ELR (cell line): Measurements from ENCODE around the gene SCP2.
A peak's percentile ranks its signal among the peaks of the same experiment; 100 is the strongest.

ENCODE experiments used
- DNase-seq: peaks from one replicate; pipeline ENCODE4 v3.0.0-alpha.2; 2015; ENCODE audit warnings: low read depth

Gene SCP2

GRCh38 chr1:53082826-53083455 lies 155.9 kb downstream of the SCP2 start:
- no peak for DNase-seq

- DNase-seq, result no peak
Measured at GRCh38 chr1:53083636-53084588, 156.8 kb downstream of the SCP2 start.

- DNase-seq, result peak; percentile 14
Measured at GRCh38 chr1:53084589-53084971, 157.5 kb downstream of the SCP2 start.

GRCh38 chr1:53085405-53085804 lies 158.3 kb downstream of the SCP2 start:
- DNase-seq, result no peak

GRCh38 chr1:53086491-53087070 lies 159.5 kb downstream of the SCP2 start:
- DNase-seq, result no peak

GRCh38 chr1:53087332-53088285 lies 160.5 kb downstream of the SCP2 start:
- no peak for DNase-seq

- no peak for DNase-seq
Measured at GRCh38 chr1:53088616-53089300, 161.7 kb downstream of the SCP2 start.

- peak; percentile 38 for DNase-seq
Measured at GRCh38 chr1:53089478-53090226, 162.6 kb downstream of the SCP2 start.

- DNase-seq, result no peak
Measured at GRCh38 chr1:53090227-53091147, 163.4 kb downstream of the SCP2 start.

GRCh38 chr1:53091841-53092645 lies 165.0 kb downstream of the SCP2 start:
- DNase-seq, result peak; percentile 56

GRCh38 chr1:53092659-53093450 lies 165.8 kb downstream of the SCP2 start:
- no peak for DNase-seq

GRCh38 chr1:53093451-53093754 lies 166.3 kb downstream of the SCP2 start:
- no peak for DNase-seq

GRCh38 chr1:53093778-53094532 lies 166.9 kb downstream of the SCP2 start:
- no peak for DNase-seq

GRCh38 chr1:53094533-53094919 lies 167.4 kb downstream of the SCP2 start:
- DNase-seq, result no peak
